HAP-1 (cell line): Measurements from ENCODE around the gene RAVER1.
A peak's percentile ranks its signal among the peaks of the same experiment; 100 is the strongest.
"Not testable (repeated sequence)": the region's sequence is repeated elsewhere in the genome, so short reads cannot be mapped to it uniquely, and the experiment has no call there.

ENCODE experiments used
- DNase-seq, 2 experiments: peaks; one replicate each; pipeline ENCODE4 v3.0.0-alpha.2; 2016 to 2020; ENCODE audit warnings: low spot score in 2 of 2
- H3K27me3 ChIP-seq: fragments of 250-450 bp; sonication (Bioruptor Pico); 2 replicates; pipeline ENCODE4 v1.5.1; 2020; ENCODE audit warnings: low read depth, mild to moderate bottlenecking, moderate library complexity
- H3K36me3 ChIP-seq: fragments of 250-450 bp; sonication (Bioruptor Pico); replicated peaks from 2 replicates; pipeline ENCODE4 v1.5.1; 2020; ENCODE audit warnings: mild to moderate bottlenecking
- H3K4me1 ChIP-seq: fragments of 250-450 bp; sonication (Bioruptor Pico); 2 replicates; pipeline ENCODE4 v1.5.1; 2020; ENCODE audit warnings: mild to moderate bottlenecking
- H3K4me3 ChIP-seq: fragments of 250-450 bp; sonication (Bioruptor Pico); 2 replicates; pipeline ENCODE4 v1.5.1; 2020; ENCODE audit warnings: mild to moderate bottlenecking, moderate library complexity
- H3K9me3 ChIP-seq: fragments of 250-450 bp; sonication (Bioruptor Pico); 2 replicates; pipeline ENCODE4 v1.5.1; 2020; ENCODE audit warnings: mild to moderate bottlenecking, moderate library complexity
- in situ Hi-C: fragments of 300-500 bp; cut with MboI; formaldehyde crosslinking; loops from 3 replicates; pipeline ENCODE4 v1.14.3; 2020; ENCODE audit warnings: low sequenced_read_pairs, inconsistent platforms, mixed read lengths

Gene RAVER1

DNA sequence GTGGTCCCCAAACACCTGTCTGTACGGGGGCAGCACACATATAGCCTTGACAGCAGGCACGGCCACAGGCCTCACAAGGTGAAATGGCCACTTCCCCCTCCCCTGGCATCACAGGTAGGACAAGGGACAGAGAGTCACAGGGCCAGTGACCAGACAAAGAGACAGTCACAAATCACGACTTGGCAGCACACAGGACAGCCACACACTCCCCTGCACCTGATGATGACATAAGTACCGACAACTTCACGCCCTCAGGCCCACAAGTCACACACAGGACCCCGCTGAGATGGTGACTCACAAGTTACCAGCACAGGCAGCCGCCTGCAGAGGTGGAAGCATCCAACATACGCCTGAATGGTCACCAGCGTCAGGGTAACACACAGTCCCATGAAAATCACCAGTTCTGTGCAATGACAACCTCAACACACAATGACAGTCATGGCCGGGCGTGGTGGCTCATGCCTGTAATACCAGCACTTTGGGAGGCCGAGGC lies 30.5 kb upstream of the RAVER1 start:
- Histone ChIP-seq H3K4me1 (no peaks in the 10 kb centered on the region), H3K36me3 (peaks cover 26% of the 10 kb centered on the region), H3K27me3 (no peaks in the 10 kb centered on the region), H3K9me3 (no peaks in the 10 kb centered on the region), H3K4me3 (no peak overlapping the region)
- no peak for DNase-seq
- in situ Hi-C loops = no loop called here

DNA sequence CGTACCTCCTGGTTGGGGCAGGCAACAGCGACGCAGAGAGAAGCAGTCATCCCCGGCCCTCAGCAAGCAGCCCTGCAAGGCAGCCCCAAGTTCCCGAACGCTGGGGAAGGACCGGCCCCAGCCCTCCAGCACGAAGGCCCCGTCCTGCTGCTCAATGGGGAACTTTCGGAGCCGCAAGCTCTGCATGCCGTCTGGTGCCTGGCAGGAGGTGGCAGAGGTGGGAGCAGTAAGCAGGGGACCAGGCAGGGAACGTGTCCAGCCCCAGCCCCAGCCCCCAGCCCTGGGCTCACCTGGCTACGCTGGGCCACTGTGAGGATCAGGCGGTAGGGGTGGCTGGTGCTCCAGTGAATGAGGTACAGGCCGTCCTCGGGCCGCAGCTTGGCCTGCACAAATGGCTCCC lies 28.9 kb upstream of the RAVER1 start:
- H3K36me3 ChIP-seq = peaks cover 27% of the 10 kb centered on the region
- H3K27me3 ChIP-seq = no peaks in the 10 kb centered on the region
- in situ Hi-C loops = no loop called here

GRCh38 chr19:10361569-10362011 lies 28.3 kb upstream of the RAVER1 start:
- DNase-seq = no peak
- H3K9me3 ChIP-seq = no peaks in the 10 kb centered on the region
- H3K36me3 ChIP-seq = peaks cover 24% of the 10 kb centered on the region
- no peaks in the 10 kb centered on the region for H3K4me1 ChIP-seq
- in situ Hi-C loops = no loop called here
- H3K27me3 ChIP-seq = no peaks in the 10 kb centered on the region
- H3K4me3 ChIP-seq = no peak overlapping the region

More for the DNA sequence above, 28.9 kb upstream of the RAVER1 start:
- Histone ChIP-seq H3K9me3 (no peaks in the 10 kb centered on the region), H3K4me3 (no peak overlapping the region), H3K4me1 (no peaks in the 10 kb centered on the region)
- no peak for DNase-seq

DNA sequence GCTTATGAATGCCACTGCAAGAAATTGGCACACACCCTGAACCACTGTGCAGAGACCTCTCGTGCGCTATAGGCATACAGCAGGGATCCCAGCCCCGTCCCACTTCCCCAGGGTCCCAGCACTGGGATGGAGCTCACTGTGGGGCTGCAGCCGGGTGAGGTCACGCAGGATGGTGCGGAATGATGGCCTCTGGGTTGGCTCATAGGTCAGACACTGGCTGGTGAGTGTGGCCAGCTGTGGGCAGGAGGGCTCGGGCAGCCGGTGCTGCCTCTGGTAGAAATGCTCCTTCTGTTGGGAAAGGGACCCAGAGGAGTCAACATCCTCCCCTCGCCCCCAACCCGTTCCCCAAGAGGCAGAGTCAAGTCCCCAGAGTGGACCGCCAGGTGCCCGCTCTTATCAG lies 23.1 kb upstream of the RAVER1 start:
- Histone ChIP-seq H3K36me3 (peaks cover 27% of the 10 kb centered on the region), H3K4me1 (no peaks in the 10 kb centered on the region), H3K4me3 (no peak overlapping the region), H3K9me3 (no peaks in the 10 kb centered on the region), H3K27me3 (no peaks in the 10 kb centered on the region)
- in situ Hi-C loops = no loop called here
- DNase-seq = no peak

GRCh38 chr19:10353793-10354391 lies 20.6 kb upstream of the RAVER1 start:
- peak in 1 of 2 experiments; percentile 71 for DNase-seq
- H3K9me3 ChIP-seq = no peaks in the 10 kb centered on the region
- no peaks in the 10 kb centered on the region for H3K4me1 ChIP-seq
- no peak overlapping the region for H3K4me3 ChIP-seq
- H3K27me3 ChIP-seq = no peaks in the 10 kb centered on the region
- peaks cover 35% of the 10 kb centered on the region for H3K36me3 ChIP-seq
- in situ Hi-C loops = no loop called here

DNA sequence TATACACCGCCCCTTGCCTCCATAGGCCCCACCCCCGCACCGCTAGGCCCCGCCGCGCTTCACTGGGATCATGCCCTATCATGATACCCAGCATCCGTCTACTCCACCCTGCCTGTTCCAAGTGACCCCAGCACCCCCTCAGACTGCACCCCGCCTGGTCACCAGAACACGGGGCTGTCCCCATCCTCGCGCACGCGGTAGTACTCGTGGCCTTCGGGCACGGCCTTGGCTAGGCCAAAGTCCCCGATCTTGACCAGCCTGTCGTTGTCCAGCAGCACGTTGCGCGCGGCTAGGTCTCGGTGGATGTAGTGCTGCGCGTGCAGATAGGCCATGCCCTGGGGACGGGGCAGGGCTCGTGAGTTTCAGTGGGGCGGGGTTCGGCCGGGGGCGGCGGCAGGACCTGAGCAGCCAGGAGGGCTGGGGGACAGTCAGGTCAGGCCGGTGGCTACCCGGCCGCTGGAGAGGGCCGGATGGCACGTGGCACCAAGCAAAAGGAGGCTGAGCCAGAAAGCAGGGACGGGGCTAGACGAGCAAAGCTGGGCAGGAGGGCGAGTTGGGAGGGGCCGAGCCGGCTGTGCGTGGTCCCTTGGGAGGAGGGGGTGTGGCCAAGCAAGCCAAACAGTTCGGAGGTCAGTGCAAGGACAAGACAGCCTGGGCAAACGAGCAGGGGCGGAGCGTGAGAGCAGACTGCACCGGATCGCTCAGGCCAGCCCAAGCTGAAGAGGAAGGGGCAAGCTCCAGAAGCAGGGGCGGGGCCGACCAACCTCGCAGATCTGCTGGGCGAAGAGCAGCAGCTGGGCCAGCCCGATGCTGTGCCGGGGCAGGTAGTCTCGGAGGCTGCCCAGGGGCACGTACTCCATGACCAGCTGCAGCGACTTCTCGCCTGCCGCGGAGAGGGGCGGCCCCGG lies 19.7 kb upstream of the RAVER1 start:
- no peaks in the 10 kb centered on the region for H3K4me1 ChIP-seq
- no peaks in the 10 kb centered on the region for H3K27me3 ChIP-seq
- no peaks in the 10 kb centered on the region for H3K9me3 ChIP-seq
- in situ Hi-C loops = no loop called here
- H3K36me3 ChIP-seq = peaks cover 29% of the 10 kb centered on the region
- H3K4me3 ChIP-seq = no peak overlapping the region
- DNase-seq = peak in 1 of 2 experiments; percentile 40

- no peaks in the 10 kb centered on the region for H3K27me3 ChIP-seq
- no peak for DNase-seq
- H3K4me1 ChIP-seq = no peaks in the 10 kb centered on the region
- in situ Hi-C loops = no loop called here
- no peaks in the 10 kb centered on the region for H3K9me3 ChIP-seq
- no peak overlapping the region for H3K4me3 ChIP-seq
- H3K36me3 ChIP-seq = peaks cover 8% of the 10 kb centered on the region
Measured at GRCh38 chr19:10346509-10346908, 13.2 kb upstream of the RAVER1 start.

- no peaks in the 10 kb centered on the region for H3K36me3 ChIP-seq
- H3K4me3 ChIP-seq = no peak overlapping the region
- H3K27me3 ChIP-seq = no peaks in the 10 kb centered on the region
- no peaks in the 10 kb centered on the region for H3K9me3 ChIP-seq
- no peaks in the 10 kb centered on the region for H3K4me1 ChIP-seq
- in situ Hi-C loops = no loop called here
- DNase-seq = no peak
Measured at GRCh38 chr19:10344780-10345179, 11.5 kb upstream of the RAVER1 start.

GRCh38 chr19:10343495-10343894 lies 10.2 kb upstream of the RAVER1 start:
- H3K9me3 ChIP-seq = no peaks in the 10 kb centered on the region
- no peaks in the 10 kb centered on the region for H3K4me1 ChIP-seq
- no peak overlapping the region for H3K4me3 ChIP-seq
- no peak for DNase-seq
- in situ Hi-C loops = no loop called here
- no peaks in the 10 kb centered on the region for H3K27me3 ChIP-seq
- H3K36me3 ChIP-seq = no peaks in the 10 kb centered on the region

GRCh38 chr19:10339977-10340376 lies 6.6 kb upstream of the RAVER1 start:
- H3K4me3 ChIP-seq = no peak overlapping the region
- H3K9me3 ChIP-seq = no peaks in the 10 kb centered on the region
- no peaks in the 10 kb centered on the region for H3K27me3 ChIP-seq

DNA sequence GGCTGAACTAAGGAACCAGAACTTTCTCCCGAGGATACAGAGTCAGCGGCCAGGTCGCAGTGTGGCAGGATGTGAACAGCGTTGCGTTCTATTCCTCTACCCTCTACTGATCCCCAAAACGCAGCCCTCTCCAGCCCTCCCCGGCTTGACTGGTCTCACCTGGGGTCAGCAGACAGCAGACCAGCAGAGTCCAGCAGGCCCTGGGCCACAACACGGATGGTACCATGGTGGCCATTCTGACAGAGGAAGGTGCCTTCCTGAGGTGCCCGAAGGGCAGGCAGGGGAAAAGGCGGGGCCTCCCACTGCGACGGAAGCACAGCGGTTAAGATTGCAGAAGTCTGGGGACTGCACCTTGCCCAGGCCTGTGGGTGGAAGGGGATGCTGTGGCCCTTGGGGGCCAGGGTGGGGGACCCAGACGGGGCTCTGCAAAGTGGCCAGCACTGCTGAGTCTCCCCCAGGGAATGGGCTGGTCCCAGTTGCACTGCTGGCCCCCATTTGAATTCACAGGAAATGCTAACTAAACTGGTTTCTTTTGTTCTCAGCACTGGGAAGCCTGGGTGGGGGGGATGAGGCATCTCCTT lies 6.1 kb upstream of the RAVER1 start, which contains the start of gene ICAM3:
ICAM3 (minus strand) TSS at position 245 of the 581 bp plus-strand sequence; CDS start at position 235, 10 bp downstream.
- Histone ChIP-seq H3K4me3 (no peak within 1 kb of the TSS), H3K36me3 (no peaks in the 10 kb centered on the region), H3K4me1 (peaks cover 3% of the 10 kb centered on the region; the same call in 1 of the 2 replicates), H3K9me3 (no peaks in the 10 kb centered on the region), H3K27me3 (no peaks in the 10 kb centered on the region)
- no peak for DNase-seq
- in situ Hi-C loops = no loop called here

More at GRCh38 chr19:10339977-10340376, 6.6 kb upstream of the RAVER1 start:
- Histone ChIP-seq H3K36me3 (no peaks in the 10 kb centered on the region), H3K4me1 (no peaks in the 10 kb centered on the region)
- DNase-seq = no peak
- in situ Hi-C loops = no loop called here

DNA sequence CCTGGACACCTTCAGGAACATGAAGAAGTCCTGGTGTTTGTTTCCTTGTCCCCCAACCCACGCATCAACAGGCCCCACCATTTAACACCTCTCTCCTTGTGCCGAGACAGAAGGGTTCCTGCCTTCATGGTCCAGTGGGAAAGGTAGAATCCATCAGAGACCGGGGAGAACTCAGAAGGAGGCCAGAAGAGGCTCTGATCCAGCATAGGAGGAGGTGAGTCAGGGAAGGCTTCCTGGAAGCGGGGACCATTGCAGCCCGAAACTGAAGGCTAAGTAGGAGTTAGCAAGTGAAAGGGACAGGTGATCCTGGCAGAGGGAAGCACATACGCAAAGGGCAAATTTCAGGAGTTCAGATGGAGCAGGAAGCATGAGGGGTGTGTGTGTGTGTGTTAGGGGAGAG lies 5.6 kb upstream of the RAVER1 start:
- Histone ChIP-seq H3K27me3 (no peaks in the 10 kb centered on the region), H3K4me3 (no peak overlapping the region), H3K9me3 (no peaks in the 10 kb centered on the region), H3K4me1 (peaks cover 6% of the 10 kb centered on the region), H3K36me3 (no peaks in the 10 kb centered on the region)
- no peak for DNase-seq
- in situ Hi-C loops = no loop called here

- in situ Hi-C loops, H3K36me3 ChIP-seq, DNase-seq, H3K27me3 ChIP-seq, H3K9me3 ChIP-seq, H3K4me3 ChIP-seq, H3K4me1 ChIP-seq: not testable (repeated sequence)
Measured at GRCh38 chr19:10336725-10337124, 3.4 kb upstream of the RAVER1 start.
